Measurements from ENCODE around the gene TMEM132D. TPM values are rescaled to one million over a fixed set of nuclear protein-coding genes. Genes with fewer than 3 reads are reported as not detected.

TMEM132D gene
- total and polyA plus RNA-seq, 2 experiments from 2014 or later = not detected

DNA sequence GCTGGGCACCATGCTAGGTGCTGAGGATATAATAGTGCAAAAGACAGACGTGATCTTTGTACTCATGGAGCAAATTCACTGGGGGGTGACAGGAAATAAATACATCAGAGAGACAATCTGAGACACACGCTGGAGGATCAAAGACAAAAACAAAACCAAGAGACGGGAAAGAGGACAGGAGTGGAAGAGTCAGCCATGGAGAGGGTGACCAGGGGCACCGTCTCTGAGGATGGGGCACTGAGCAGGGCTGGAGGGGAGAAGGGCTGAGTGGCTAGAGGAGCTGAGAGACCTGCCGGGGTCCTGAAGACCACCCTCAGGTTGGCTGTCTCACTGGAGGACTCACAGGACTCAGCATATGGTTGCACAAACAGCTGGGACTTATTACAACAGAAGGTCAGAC, 81.9 kb downstream of the TMEM132D start:
- Histone ChIP-seq H3K27me3 (replicated peaks; ENCODE audit: insufficient read depth) (no peaks in the 10 kb centered on the region), H3K9me3 (ENCODE audit: low read depth) (no peaks in the 10 kb centered on the region), H3K4me2 (ENCODE audit: unreplicated experiment) (no peak overlapping the region), H3K9ac (no peak overlapping the region), H3K4me1 (ENCODE audit: insufficient read depth) (no peaks in the 10 kb centered on the region), H3K36me3 (ENCODE audit: low read depth) (no peaks in the 10 kb centered on the region), H3K79me2 (ENCODE audit: insufficient read depth) (no peaks in the 10 kb centered on the region), H3K27ac (no peak overlapping the region), H3K9me2 (ENCODE audit: insufficient read depth) (no peaks in the 10 kb centered on the region), H2AFZ (no peak overlapping the region), H4K20me1 (ENCODE audit: insufficient read depth) (no peaks in the 10 kb centered on the region), H3F3A (ENCODE audit: insufficient read depth) (no peaks in the 10 kb centered on the region), H3K4me3 (no peak overlapping the region)
- no peak for DNase-seq
- in situ Hi-C loops (cut with MboI) = no loop called here
- no peak for TF ChIP-seq EZH2 (IDR thresholded peaks at IDR 0.05; ENCODE audit: insufficient read depth, poor library complexity, severe bottlenecking)
- TF ChIP-seq EZH2phosphoT487 (IDR thresholded peaks at IDR 0.05; ENCODE audit: insufficient read depth, low read depth) = no peak
- WGBS, 2 experiments (ENCODE audit: low coverage in 1 of 2, low lambda C conversion rate in 2 of 2, missing lambda C conversion rate in 2 of 2) = 20 to 21% methylated on average over 5 of the region's 5 CpGs

DNA sequence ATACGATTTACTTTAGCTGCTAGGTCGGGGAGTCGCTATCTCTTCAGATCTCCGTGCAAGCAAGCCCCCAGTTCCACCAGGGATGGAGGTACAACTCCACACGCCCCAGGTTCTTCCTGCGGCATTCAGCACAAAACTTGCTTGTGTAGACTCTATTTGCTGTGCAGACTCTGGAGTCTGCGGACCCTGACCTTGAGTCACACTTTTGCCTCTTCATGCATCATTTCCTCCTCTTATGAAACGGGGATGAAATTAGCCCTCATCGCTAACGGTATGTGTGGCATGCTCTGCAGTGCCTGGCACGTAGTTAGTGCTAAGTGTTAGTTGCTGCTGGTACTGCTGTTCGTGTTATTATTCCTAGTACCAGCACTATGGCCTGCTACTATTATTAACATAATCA, 84.4 kb downstream of the TMEM132D start:
- Histone ChIP-seq H2AFZ (no peak overlapping the region), H3K27me3 (replicated peaks; ENCODE audit: insufficient read depth) (no peaks in the 10 kb centered on the region), H3K36me3 (ENCODE audit: low read depth) (no peaks in the 10 kb centered on the region), H3F3A (ENCODE audit: insufficient read depth) (no peaks in the 10 kb centered on the region), H3K79me2 (ENCODE audit: insufficient read depth) (no peaks in the 10 kb centered on the region), H3K4me1 (ENCODE audit: insufficient read depth) (no peaks in the 10 kb centered on the region), H3K4me2 (ENCODE audit: unreplicated experiment) (no peak overlapping the region), H3K9ac (no peak overlapping the region), H3K4me3 (no peak overlapping the region), H3K9me2 (ENCODE audit: insufficient read depth) (no peaks in the 10 kb centered on the region), H3K27ac (no peak overlapping the region), H4K20me1 (ENCODE audit: insufficient read depth) (no peaks in the 10 kb centered on the region), H3K9me3 (ENCODE audit: low read depth) (no peaks in the 10 kb centered on the region)
- whole genome bisulfite sequencing, 2 experiments (ENCODE audit: low coverage in 1 of 2, low lambda C conversion rate in 2 of 2, missing lambda C conversion rate in 2 of 2) = 54% methylated on average over 12 of the region's 12 CpGs
- TF ChIP-seq EZH2 (IDR thresholded peaks at IDR 0.05; ENCODE audit: insufficient read depth, poor library complexity, severe bottlenecking) = no peak
- no peak for TF ChIP-seq EZH2phosphoT487 (IDR thresholded peaks at IDR 0.05; ENCODE audit: insufficient read depth, low read depth)
- in situ Hi-C loops (cut with MboI) = no loop called here
- DNase-seq = no peak

DNA sequence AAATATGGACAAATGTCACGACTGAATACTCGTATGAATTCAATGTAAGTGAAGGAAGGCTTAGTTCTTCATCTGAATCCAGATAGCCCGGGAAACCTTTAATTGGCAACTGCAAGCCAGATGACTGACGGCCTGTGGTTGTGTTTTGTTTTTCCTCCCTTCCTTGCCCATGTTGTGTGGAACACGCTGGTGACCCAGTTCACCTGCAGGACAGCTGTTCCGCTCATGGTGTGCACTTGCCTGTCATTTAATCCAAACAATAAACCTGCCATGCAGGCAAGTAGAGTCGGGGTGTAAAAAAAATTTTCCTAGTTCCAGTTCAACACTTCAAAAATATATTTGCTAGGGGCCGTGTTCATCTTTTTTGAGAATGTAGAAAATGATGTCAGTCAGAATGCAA, 88.0 kb downstream of the TMEM132D start:
- Histone ChIP-seq H2AFZ (no peak overlapping the region), H3K36me3 (ENCODE audit: low read depth) (no peaks in the 10 kb centered on the region), H3F3A (ENCODE audit: insufficient read depth) (no peaks in the 10 kb centered on the region), H3K9me2 (ENCODE audit: insufficient read depth) (no peaks in the 10 kb centered on the region), H3K4me3 (no peak overlapping the region), H3K27me3 (replicated peaks; ENCODE audit: insufficient read depth) (no peaks in the 10 kb centered on the region), H3K27ac (no peak overlapping the region), H3K9ac (no peak overlapping the region), H3K9me3 (ENCODE audit: low read depth) (no peaks in the 10 kb centered on the region), H3K4me2 (ENCODE audit: unreplicated experiment) (no peak overlapping the region), H3K4me1 (ENCODE audit: insufficient read depth) (no peaks in the 10 kb centered on the region), H3K79me2 (ENCODE audit: insufficient read depth) (no peaks in the 10 kb centered on the region), H4K20me1 (ENCODE audit: insufficient read depth) (no peaks in the 10 kb centered on the region)
- 3 to 5% methylated on average over 8 of the region's 8 CpGs for WGBS, 2 experiments (ENCODE audit: low coverage in 1 of 2, low lambda C conversion rate in 2 of 2, missing lambda C conversion rate in 2 of 2)
- no peak for DNase-seq
- TF ChIP-seq EZH2 (IDR thresholded peaks at IDR 0.05; ENCODE audit: insufficient read depth, poor library complexity, severe bottlenecking) = no peak
- no peak for TF ChIP-seq EZH2phosphoT487 (IDR thresholded peaks at IDR 0.05; ENCODE audit: insufficient read depth, low read depth)
- in situ Hi-C loops (cut with MboI) = no loop called here

DNA sequence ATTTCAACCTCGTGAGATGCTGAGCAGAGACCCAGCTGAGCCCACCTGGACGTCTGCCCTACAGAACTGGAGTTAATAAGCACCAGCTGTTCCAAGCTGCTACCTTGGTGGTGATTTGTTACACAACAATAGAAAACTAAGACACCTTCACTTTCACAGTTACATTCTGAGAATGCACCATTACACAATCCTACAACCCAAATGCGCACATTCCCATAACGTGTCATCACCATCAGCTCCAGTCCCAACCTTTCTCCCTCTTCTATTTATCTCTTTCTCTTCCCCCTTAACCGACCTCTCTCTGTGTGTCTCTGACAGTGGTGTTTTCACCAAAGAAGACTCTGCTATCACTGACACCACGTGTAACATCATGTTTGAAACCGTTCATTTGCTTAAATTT, 91.9 kb downstream of the TMEM132D start:
- Histone ChIP-seq H3K27ac (no peak overlapping the region), H3F3A (ENCODE audit: insufficient read depth) (no peaks in the 10 kb centered on the region), H3K9ac (no peak overlapping the region), H3K9me3 (ENCODE audit: low read depth) (no peaks in the 10 kb centered on the region), H3K4me2 (ENCODE audit: unreplicated experiment) (no peak overlapping the region), H3K36me3 (ENCODE audit: low read depth) (no peaks in the 10 kb centered on the region), H3K4me3 (no peak overlapping the region), H3K27me3 (replicated peaks; ENCODE audit: insufficient read depth) (no peaks in the 10 kb centered on the region), H3K9me2 (ENCODE audit: insufficient read depth) (no peaks in the 10 kb centered on the region), H2AFZ (no peak overlapping the region), H3K79me2 (ENCODE audit: insufficient read depth) (no peaks in the 10 kb centered on the region), H4K20me1 (ENCODE audit: insufficient read depth) (no peaks in the 10 kb centered on the region), H3K4me1 (ENCODE audit: insufficient read depth) (no peaks in the 10 kb centered on the region)
- whole genome bisulfite sequencing, 2 experiments (ENCODE audit: low coverage in 1 of 2, low lambda C conversion rate in 2 of 2, missing lambda C conversion rate in 2 of 2) = 15 to 18% methylated on average over 7 of the region's 7 CpGs
- TF ChIP-seq EZH2 (IDR thresholded peaks at IDR 0.05; ENCODE audit: insufficient read depth, poor library complexity, severe bottlenecking) = no peak
- TF ChIP-seq EZH2phosphoT487 (IDR thresholded peaks at IDR 0.05; ENCODE audit: insufficient read depth, low read depth) = no peak
- no peak for DNase-seq
- in situ Hi-C loops (cut with MboI) = no loop called here

DNA sequence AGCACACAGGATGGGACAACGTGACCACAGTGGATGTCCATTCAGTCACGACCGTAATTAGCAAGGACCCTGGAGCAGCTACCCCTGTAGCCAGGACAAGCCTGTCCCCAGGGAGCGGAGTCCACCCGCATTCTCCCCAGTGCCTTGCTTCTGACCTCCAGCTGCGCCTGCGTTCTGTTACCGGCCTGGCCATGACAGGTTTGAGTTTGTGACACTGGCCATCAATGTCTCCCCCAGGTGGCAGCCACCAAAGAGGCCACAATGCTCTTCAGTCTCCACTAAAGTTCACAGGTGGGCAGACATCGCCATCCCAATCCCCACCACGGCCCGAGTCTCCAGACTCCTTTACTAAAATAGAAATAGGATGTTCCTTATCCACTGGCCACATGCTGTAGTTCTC, 96.7 kb downstream of the TMEM132D start:
- no peak overlapping the region for H2AFZ ChIP-seq
- H3K4me3 ChIP-seq = no peak overlapping the region

More for the DNA sequence above, 96.7 kb downstream of the TMEM132D start:
- H3K27ac ChIP-seq = no peak overlapping the region
- H3K9me3 ChIP-seq (ENCODE audit: low read depth) = no peaks in the 10 kb centered on the region
- in situ Hi-C loops (cut with MboI) = no loop called here
- WGBS, 2 experiments (ENCODE audit: low coverage in 1 of 2, low lambda C conversion rate in 2 of 2, missing lambda C conversion rate in 2 of 2) = 42 to 49% methylated on average over 11 of the region's 11 CpGs
- DNase-seq = no peak
- H3K4me1 ChIP-seq (ENCODE audit: insufficient read depth) = no peaks in the 10 kb centered on the region
- no peak overlapping the region for H3K9ac ChIP-seq
- H3K27me3 ChIP-seq (replicated peaks; ENCODE audit: insufficient read depth) = no peaks in the 10 kb centered on the region
- no peaks in the 10 kb centered on the region for H4K20me1 ChIP-seq (ENCODE audit: insufficient read depth)
- H3K79me2 ChIP-seq (ENCODE audit: insufficient read depth) = no peaks in the 10 kb centered on the region
- H3F3A ChIP-seq (ENCODE audit: insufficient read depth) = no peaks in the 10 kb centered on the region
- TF ChIP-seq EZH2phosphoT487 (IDR thresholded peaks at IDR 0.05; ENCODE audit: insufficient read depth, low read depth) = no peak
- TF ChIP-seq EZH2 (IDR thresholded peaks at IDR 0.05; ENCODE audit: insufficient read depth, poor library complexity, severe bottlenecking) = no peak
- H3K9me2 ChIP-seq (ENCODE audit: insufficient read depth) = no peaks in the 10 kb centered on the region
- no peak overlapping the region for H3K4me2 ChIP-seq (ENCODE audit: unreplicated experiment)
- H3K36me3 ChIP-seq (ENCODE audit: low read depth) = no peaks in the 10 kb centered on the region

Data from GM23248 (cell line).